ENCODE data around the gene FNBP1L. TPM values are rescaled to one million over a fixed set of nuclear protein-coding genes. Genes with fewer than 3 reads are reported as not detected.

Gene FNBP1L
- total and polyA plus RNA-seq, 2 experiments from 2014 or later: 19.1 to 22.4 TPM

GRCh38 chr1:93442008-93442666 lies 5.8 kb upstream of the FNBP1L start:
- Histone ChIP-seq H3K4me2 (ENCODE audit: unreplicated experiment) (peak overlapping the region; percentile 59), H3K4me1 (ENCODE audit: insufficient read depth) (peaks cover 12% of the 10 kb centered on the region), H3K79me2 (ENCODE audit: insufficient read depth) (no peaks in the 10 kb centered on the region), H3K36me3 (ENCODE audit: low read depth) (no peaks in the 10 kb centered on the region), H3K4me3 (peak overlapping the region; percentile 40), H2AFZ (peak overlapping the region; percentile 68), H4K20me1 (ENCODE audit: insufficient read depth) (no peaks in the 10 kb centered on the region), H3K9me3 (ENCODE audit: low read depth) (no peaks in the 10 kb centered on the region), H3K27ac (peak overlapping the region; percentile 58), H3K9ac (0 out of 2 replicates have a peak overlapping the region, but pooled peaks have one; percentile 31), H3F3A (ENCODE audit: insufficient read depth) (peaks cover 23% of the 10 kb centered on the region), H3K9me2 (ENCODE audit: insufficient read depth) (no peaks in the 10 kb centered on the region), H3K27me3 (replicated peaks; ENCODE audit: insufficient read depth) (no peaks in the 10 kb centered on the region)
- no peak for TF ChIP-seq EZH2phosphoT487 (IDR thresholded peaks at IDR 0.05; ENCODE audit: insufficient read depth, low read depth)
- in situ Hi-C loops (cut with MboI): loop anchor here (10.0 kb wide), 1 partner anchor 183 kb away; no protein-coding TSS in a partner anchor
- WGBS, 2 experiments (ENCODE audit: low coverage in 1 of 2, low lambda C conversion rate in 2 of 2, missing lambda C conversion rate in 2 of 2): 4 to 5% methylated on average over 11 of the region's 11 CpGs
- peak; percentile 84 for DNase-seq

GRCh38 chr1:93442741-93443140 lies 5.2 kb upstream of the FNBP1L start:
- Histone ChIP-seq H3K79me2 (ENCODE audit: insufficient read depth) (no peaks in the 10 kb centered on the region), H3K36me3 (ENCODE audit: low read depth) (no peaks in the 10 kb centered on the region), H3K4me3 (0 out of 2 replicates have a peak overlapping the region, but pooled peaks have one; percentile 22), H3K27ac (peak overlapping the region; percentile 58), H3K4me2 (ENCODE audit: unreplicated experiment) (peak overlapping the region; percentile 59), H2AFZ (peak overlapping the region; percentile 68; the same call in 1 of the 2 replicates), H3F3A (ENCODE audit: insufficient read depth) (peaks cover 23% of the 10 kb centered on the region), H4K20me1 (ENCODE audit: insufficient read depth) (no peaks in the 10 kb centered on the region), H3K9ac (0 out of 2 replicates have a peak overlapping the region, but pooled peaks have one; percentile 31), H3K9me3 (ENCODE audit: low read depth) (no peaks in the 10 kb centered on the region), H3K9me2 (ENCODE audit: insufficient read depth) (no peaks in the 10 kb centered on the region), H3K4me1 (ENCODE audit: insufficient read depth) (peaks cover 12% of the 10 kb centered on the region), H3K27me3 (replicated peaks; ENCODE audit: insufficient read depth) (no peaks in the 10 kb centered on the region)
- 94 to 100% methylated on average over 1 of the region's 1 CpG for WGBS, 2 experiments (ENCODE audit: low coverage in 1 of 2, low lambda C conversion rate in 2 of 2, missing lambda C conversion rate in 2 of 2)
- in situ Hi-C loops (cut with MboI): loop anchor here (10.0 kb wide), 1 partner anchor 182 kb away; no protein-coding TSS in a partner anchor
- peak; percentile 10 for DNase-seq
- no peak for TF ChIP-seq EZH2 (IDR thresholded peaks at IDR 0.05; ENCODE audit: insufficient read depth, poor library complexity, severe bottlenecking)
- no peak for TF ChIP-seq EZH2phosphoT487 (IDR thresholded peaks at IDR 0.05; ENCODE audit: insufficient read depth, low read depth)

- Histone ChIP-seq H3K9ac (no peak overlapping the region), H3K4me2 (ENCODE audit: unreplicated experiment) (no peak overlapping the region), H3F3A (ENCODE audit: insufficient read depth) (peaks cover 23% of the 10 kb centered on the region), H3K4me3 (no peak overlapping the region), H3K4me1 (ENCODE audit: insufficient read depth) (peaks cover 12% of the 10 kb centered on the region), H3K79me2 (ENCODE audit: insufficient read depth) (no peaks in the 10 kb centered on the region), H3K9me3 (ENCODE audit: low read depth) (no peaks in the 10 kb centered on the region), H3K9me2 (ENCODE audit: insufficient read depth) (no peaks in the 10 kb centered on the region), H3K36me3 (ENCODE audit: low read depth) (no peaks in the 10 kb centered on the region), H2AFZ (no peak overlapping the region), H4K20me1 (ENCODE audit: insufficient read depth) (no peaks in the 10 kb centered on the region), H3K27ac (no peak overlapping the region), H3K27me3 (replicated peaks; ENCODE audit: insufficient read depth) (no peaks in the 10 kb centered on the region)
- no peak for DNase-seq
- TF ChIP-seq EZH2phosphoT487 (IDR thresholded peaks at IDR 0.05; ENCODE audit: insufficient read depth, low read depth): no peak
- no peak for TF ChIP-seq EZH2 (IDR thresholded peaks at IDR 0.05; ENCODE audit: insufficient read depth, poor library complexity, severe bottlenecking)
- in situ Hi-C loops (cut with MboI): loop anchor here (10.0 kb wide), 1 partner anchor 181 kb away; no protein-coding TSS in a partner anchor
Measured at GRCh38 chr1:93443454-93443853, 4.5 kb upstream of the FNBP1L start.

- Histone ChIP-seq H3K9me2 (ENCODE audit: insufficient read depth) (no peaks in the 10 kb centered on the region), H3K36me3 (ENCODE audit: low read depth) (no peaks in the 10 kb centered on the region), H3K9ac (no peak overlapping the region), H3K27me3 (replicated peaks; ENCODE audit: insufficient read depth) (no peaks in the 10 kb centered on the region), H2AFZ (peak overlapping the region; percentile 91; the same call in 1 of the 2 replicates), H3K4me1 (ENCODE audit: insufficient read depth) (peaks cover 17% of the 10 kb centered on the region), H4K20me1 (ENCODE audit: insufficient read depth) (no peaks in the 10 kb centered on the region), H3K79me2 (ENCODE audit: insufficient read depth) (peaks cover 34% of the 10 kb centered on the region), H3K27ac (no peak overlapping the region), H3K9me3 (ENCODE audit: low read depth) (no peaks in the 10 kb centered on the region), H3K4me3 (peak overlapping the region; percentile 93; the same call in 1 of the 2 replicates), H3K4me2 (ENCODE audit: unreplicated experiment) (peak overlapping the region; percentile 93), H3F3A (ENCODE audit: insufficient read depth) (peaks cover 18% of the 10 kb centered on the region)
- DNase-seq: peak; percentile 21
- no peak for TF ChIP-seq EZH2 (IDR thresholded peaks at IDR 0.05; ENCODE audit: insufficient read depth, poor library complexity, severe bottlenecking)
- no peak for TF ChIP-seq EZH2phosphoT487 (IDR thresholded peaks at IDR 0.05; ENCODE audit: insufficient read depth, low read depth)
- in situ Hi-C loops (cut with MboI): loop anchor here (10.0 kb wide), 1 partner anchor 178 kb away; no protein-coding TSS in a partner anchor
- WGBS, 2 experiments (ENCODE audit: low coverage in 1 of 2, low lambda C conversion rate in 2 of 2, missing lambda C conversion rate in 2 of 2): 58 to 60% methylated on average over 16 of the region's 16 CpGs
Measured at GRCh38 chr1:93446837-93447451, 974 bp upstream of the FNBP1L start.

Data from GM23248 (cell line).